ENCODE results near the gene TTC28. TPM values are rescaled to one million over a fixed set of nuclear protein-coding genes. Genes with fewer than 3 reads are reported as not detected.

TTC28 gene
- total and polyA plus RNA-seq, 2 donors (not counting 3 experiments of a cell fraction or from before 2014, with no cell fraction given): 16.5 to 51.1 TPM

- H3K9me1 ChIP-seq (replicated peaks; ENCODE audit: control insufficient read depth, extremely low read depth, insufficient read depth, low read length): no peaks in the 10 kb centered on the region
- peaks cover 2% of the 10 kb centered on the region for H4K20me1 ChIP-seq (replicated peaks; ENCODE audit: control insufficient read depth, extremely low read depth, insufficient read depth, low read length)
- no peaks in the 10 kb centered on the region for H3K9me3 ChIP-seq (replicated peaks; ENCODE audit: control insufficient read depth, insufficient read depth, low read length)
- intact Hi-C loops (cut with micrococcal nuclease) (no loop called here), dilution Hi-C loops (cut with MboI; ENCODE audit: extremely low pct_ligation_motif_present, low sequenced_read_pairs) (no loop called here)
- H3K4me2 ChIP-seq (ENCODE audit: insufficient read depth, low read length): no peak overlapping the region
- no peak overlapping the region for H3K27ac ChIP-seq (ENCODE audit: insufficient read depth, low read depth, low read length)
- no peak for DNase-seq (ENCODE audit: low read depth, low spot score)
- CTCF ChIA-PET: interaction anchor here (0.7 to 1.6 kb wide), 3 partner anchors 11 to 178 kb away, joined by 3 to 6 read pairs (median 5); no protein-coding TSS in a partner anchor
- no peaks in the 10 kb centered on the region for H3K4me1 ChIP-seq (ENCODE audit: control insufficient read depth, extremely low read depth, insufficient read depth, low read length)
- TF ChIP-seq MAX (IDR thresholded peaks at IDR 0.05; ENCODE audit: insufficient read depth, insufficient read length) (no peak), CTCF (IDR thresholded peaks at IDR 0.05; ENCODE audit: extremely low read depth in 1 of 2, insufficient read depth in 1 of 2, low read depth in 1 of 2, low read length in 2 of 2) (no peak), MYC (IDR thresholded peaks at IDR 0.05; ENCODE audit: low read depth, low read length) (no peak), POLR2AphosphoS5 (IDR thresholded peaks at IDR 0.05; ENCODE audit: insufficient read depth, low read depth, low read length) (no peak), JUN (IDR thresholded peaks at IDR 0.05; ENCODE audit: borderline replicate concordance, insufficient read depth, insufficient read length, low read depth) (no peak), POLR2A (IDR thresholded peaks at IDR 0.05; ENCODE audit: low read depth, low read length) (no peak), GATA2 (IDR thresholded peaks at IDR 0.05; ENCODE audit: insufficient read depth, insufficient read length, low read depth, low read length) (no peak), EZH2 (IDR thresholded peaks at IDR 0.05; ENCODE audit: borderline replicate concordance, low read depth, low read length, severe bottlenecking) (no peak), FOS (IDR thresholded peaks at IDR 0.05; ENCODE audit: borderline replicate concordance, insufficient read depth, low read length) (no peak)
- no peak overlapping the region for H2AFZ ChIP-seq (ENCODE audit: low read depth, low read length)
- H3K4me3 ChIP-seq (replicated peaks in 1 of 3; ENCODE audit: insufficient read depth in 1 of 3, low read depth in 1 of 3, low read length in 3 of 3): no peak overlapping the region
- no peaks in the 10 kb centered on the region for H3K27me3 ChIP-seq (ENCODE audit: control insufficient read depth in 2 of 2, insufficient read depth in 2 of 2, low read length in 2 of 2)
- BruUV-seq (replicated peaks): no TSS peak
- no peak for FAIRE-seq
- H3K79me2 ChIP-seq (ENCODE audit: control insufficient read depth, insufficient read depth, low read length): no peaks in the 10 kb centered on the region
- no peak overlapping the region for H3K9ac ChIP-seq (replicated peaks; ENCODE audit: extremely low read depth, insufficient read depth, low read length)
- H3K36me3 ChIP-seq (ENCODE audit: control insufficient read depth in 2 of 2, extremely low read depth in 1 of 2, insufficient read depth in 2 of 2, low read length in 2 of 2): no peaks in the 10 kb centered on the region
- POLR2A ChIA-PET: no interaction called here
Measured at GRCh38 chr22:28229566-28230485, 449.8 kb downstream of the TTC28 start.

All from endothelial cell of umbilical vein (primary cell).